HG02943 (cell line): Measurements from ENCODE around the gene RNF213.
"Not testable (repeated sequence)": the region's sequence is repeated elsewhere in the genome, so short reads cannot be mapped to it uniquely, and the experiment has no call there.

Source experiments
- ATAC-seq: cut with Tn5 transposase; IDR thresholded peaks from one replicate; pipeline ENCODE4 v1.9.1; 2021; ENCODE audit warnings: mild to moderate bottlenecking, low read depth, moderate library complexity; ENCODE audit not compliant: unreplicated experiment

RNF213 gene

DNA sequence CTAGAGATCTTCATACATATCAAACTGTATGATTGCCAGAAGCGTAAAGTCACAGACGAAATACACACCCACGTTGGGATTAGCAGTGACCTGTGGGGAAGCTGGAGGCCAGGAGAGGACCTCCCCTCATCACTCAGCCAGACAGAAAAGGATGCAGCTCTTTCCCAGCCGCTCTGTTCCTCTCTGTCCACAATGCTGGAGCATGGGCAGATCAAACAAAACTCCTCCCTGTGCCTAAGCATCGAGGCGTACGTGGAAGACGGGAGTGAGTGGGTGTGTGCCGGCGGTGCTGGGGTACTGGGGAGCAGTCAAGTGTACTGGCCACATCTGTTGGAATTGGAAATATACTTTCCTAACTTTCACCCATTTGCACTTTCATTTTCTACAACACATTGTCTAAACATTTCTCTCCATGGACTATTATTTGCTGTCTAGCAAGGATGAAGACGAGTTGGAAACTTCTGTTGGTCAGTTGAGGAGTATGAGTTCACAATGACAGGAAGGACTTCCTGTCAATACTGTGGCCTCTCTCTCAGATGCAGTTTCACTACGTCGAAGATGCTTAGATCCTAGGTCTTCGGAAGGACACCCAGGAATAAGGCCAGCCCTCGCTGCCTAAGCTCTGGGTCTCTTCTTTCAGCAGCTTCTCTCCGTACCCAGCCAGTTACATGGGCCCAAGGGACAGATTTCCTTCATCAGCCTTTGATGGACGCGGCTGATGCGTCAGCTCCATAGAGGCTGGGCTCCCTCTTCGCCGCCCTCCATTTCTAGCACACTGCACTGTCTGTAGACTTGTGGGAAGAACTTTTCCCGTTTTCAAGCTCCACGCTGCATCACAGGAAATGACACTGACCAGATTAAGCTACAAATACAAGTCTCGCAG is 123.7 kb downstream of the RNF213 start:
- ATAC-seq = no peak

DNA sequence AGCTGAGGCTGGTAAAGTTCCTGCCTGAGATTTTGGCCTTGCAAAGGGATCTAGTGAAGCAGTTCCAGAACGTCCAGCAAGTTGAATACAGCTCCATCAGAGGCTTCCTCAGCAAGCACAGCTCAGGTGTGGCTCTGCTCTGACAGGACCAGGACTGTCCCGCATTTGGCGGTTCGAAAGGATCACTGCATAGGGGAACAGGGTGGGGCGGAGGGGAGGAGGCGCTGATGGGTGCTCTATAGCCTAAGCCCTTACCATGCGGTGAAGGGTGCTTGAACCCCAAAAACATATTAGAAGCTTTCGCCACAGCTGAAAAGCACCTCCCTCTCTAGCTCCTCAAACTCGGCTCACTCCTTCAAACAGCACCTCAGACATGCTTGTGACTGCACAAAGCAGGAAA is 124.4 kb downstream of the RNF213 start:
- ATAC-seq = no peak

GRCh38 chr17:80386341-80386740 is 125.7 kb downstream of the RNF213 start:
- ATAC-seq = no peak

DNA sequence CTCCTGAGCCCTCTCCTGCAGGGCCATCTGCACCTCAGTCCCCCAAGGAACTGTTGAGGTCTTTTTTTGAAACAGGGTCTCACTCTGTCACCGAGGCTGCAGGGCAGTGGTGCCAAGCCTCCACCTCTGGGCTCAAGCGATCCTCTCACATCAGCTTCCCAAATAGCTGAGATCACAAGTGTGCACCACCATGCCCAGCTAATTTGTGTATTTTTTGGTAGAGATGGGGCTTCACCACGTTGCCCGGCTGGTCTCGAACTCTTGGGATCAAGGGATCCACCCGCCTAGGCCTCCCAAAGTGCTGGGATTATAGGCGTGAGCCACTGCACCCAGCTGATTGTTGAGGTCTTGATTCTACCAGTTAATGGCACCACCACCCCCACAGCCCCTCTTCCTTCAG is 126.4 kb downstream of the RNF213 start:
- ATAC-seq = no peak

GRCh38 chr17:80388175-80388574 is 127.5 kb downstream of the RNF213 start:
- no peak for ATAC-seq

- ATAC-seq = no peak
These were observed 127.9 kb downstream of the RNF213 start for GRCh38 chr17:80388601-80389000.

- ATAC-seq = no peak
These were observed 128.7 kb downstream of the RNF213 start for GRCh38 chr17:80389011-80389995.

GRCh38 chr17:80393241-80393890 is 132.7 kb downstream of the RNF213 start:
- ATAC-seq = no peak

DNA sequence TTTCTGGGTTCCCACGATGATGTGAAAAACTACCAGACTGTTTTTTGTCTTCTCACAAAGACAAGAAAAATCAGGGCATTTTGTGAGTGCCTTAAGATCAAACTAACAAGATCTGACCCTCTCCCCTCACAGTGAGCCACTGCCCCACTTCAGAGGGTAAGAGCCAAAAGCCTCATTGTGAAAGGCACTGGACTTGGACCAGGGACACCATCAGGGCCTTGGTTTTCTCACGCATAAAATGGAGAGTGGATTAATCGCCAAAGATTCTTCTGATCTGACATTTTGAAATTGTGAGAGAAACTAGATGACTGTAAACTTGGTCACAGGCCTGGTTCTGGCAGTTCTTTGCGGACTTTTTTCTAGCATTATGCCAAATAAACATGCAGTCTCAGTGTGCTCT is 133.3 kb downstream of the RNF213 start:
- ATAC-seq = no peak

DNA sequence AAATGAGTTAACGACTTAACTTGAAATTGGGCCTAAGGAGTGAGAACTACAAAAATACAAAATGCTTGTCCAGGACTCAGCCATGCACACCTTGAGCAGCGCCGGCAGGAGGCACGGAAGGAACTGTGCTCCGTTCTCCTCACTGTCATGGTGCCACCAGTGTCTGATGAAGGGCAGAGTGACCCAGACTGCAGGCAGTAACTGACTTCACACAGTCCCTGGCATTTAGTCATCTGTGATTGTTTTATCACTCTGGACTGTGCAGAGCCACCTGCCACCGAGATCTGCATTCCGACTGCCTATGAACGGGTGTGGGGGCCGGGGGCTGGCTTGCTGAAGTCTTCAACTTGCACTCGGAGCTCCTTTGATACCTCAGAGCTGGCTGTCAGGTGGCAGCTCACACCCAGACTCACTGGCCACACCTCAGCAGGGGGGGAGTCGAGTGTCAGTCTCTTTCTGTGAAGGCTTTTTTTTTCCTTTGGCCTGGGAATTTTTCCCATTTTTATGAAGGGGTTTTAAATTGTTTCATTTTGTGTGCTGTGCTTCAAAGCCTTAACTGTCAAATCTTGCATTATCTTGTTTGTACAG is 134.1 kb downstream of the RNF213 start:
- ATAC-seq = no peak

GRCh38 chr17:80395402-80396151 is 134.9 kb downstream of the RNF213 start:
- ATAC-seq = no peak

- ATAC-seq = no peak
These were observed 135.7 kb downstream of the RNF213 start for GRCh38 chr17:80396157-80397033.

DNA sequence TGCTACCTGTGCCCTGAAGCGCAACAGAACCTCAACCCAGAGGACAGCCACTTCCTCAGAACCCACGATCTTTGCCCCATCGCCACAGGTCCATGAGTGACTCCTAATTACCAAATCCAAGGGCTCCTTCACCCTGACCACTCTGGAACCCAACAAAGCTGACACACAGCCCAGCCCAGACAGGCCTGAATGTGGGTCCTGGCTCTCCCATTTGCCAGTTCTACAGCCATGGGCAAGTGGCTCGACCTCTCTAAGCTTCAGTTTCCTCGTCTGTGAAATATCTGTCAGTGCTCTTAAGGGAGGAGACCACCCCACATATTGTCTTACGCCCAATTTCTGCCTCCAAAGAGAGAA is 136.4 kb downstream of the RNF213 start:
- no peak for ATAC-seq

GRCh38 chr17:80397686-80398085 is 137.0 kb downstream of the RNF213 start:
- ATAC-seq = no peak

DNA sequence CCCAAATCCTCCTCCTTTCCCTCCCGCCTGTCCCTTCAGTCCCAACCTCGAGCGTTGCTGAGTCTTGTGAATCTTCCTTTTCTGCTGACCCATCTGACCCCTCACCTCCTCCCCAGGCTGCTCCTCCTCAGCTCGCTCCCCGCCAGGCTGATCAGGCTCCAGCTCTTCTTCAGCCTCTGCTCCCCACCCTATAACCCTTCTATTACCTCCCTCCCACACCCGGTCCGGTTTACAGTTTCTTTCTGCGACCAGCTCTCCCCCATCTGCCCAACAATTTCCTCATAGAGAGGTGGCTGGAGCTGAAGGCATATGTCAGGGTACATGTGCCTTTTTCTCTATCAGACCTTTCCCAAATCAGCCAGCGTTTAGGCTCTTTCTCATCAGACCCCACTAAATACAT is 140.4 kb downstream of the RNF213 start:
- not testable (repeated sequence) for ATAC-seq

GRCh38 chr17:80402102-80402501 is 141.4 kb downstream of the RNF213 start:
- not testable (repeated sequence) for ATAC-seq

DNA sequence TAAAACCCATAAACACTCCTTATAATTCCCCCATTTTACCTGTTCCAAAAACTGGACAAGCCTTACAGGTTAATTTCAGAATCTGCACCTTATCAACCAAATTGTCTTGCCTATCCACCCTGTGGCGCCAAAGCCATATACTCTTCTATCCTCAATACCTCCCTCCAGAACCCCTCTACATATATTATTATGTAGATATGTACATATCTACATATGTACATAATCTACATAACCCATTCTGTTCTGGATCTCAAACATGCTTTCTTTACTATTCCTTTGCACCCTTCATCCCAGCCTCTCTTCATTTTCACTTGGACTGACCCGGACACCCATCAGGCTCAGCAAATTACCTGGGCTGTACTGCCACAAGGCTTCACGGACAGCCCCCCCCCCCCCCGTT is 142.3 kb downstream of the RNF213 start:
- no peak for ATAC-seq

DNA sequence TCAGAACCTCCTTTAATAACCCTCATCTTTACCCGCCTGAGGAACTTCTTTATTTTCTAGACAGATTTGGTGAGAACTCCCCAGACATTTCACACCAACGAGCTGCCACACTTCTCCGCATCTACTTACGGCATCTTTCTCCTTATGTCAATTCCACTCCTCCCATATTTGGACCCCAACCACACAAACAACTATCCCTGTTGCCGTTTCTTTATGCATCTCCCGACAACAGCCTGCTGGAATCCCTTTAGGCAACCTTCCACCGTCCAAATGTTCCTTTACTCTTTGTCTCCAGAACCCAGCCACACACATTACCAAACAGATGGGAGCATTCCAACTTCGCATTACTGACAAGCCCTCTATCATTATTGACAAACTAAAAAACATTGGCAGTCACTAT is 145.5 kb downstream of the RNF213 start:
- ATAC-seq = no peak

DNA sequence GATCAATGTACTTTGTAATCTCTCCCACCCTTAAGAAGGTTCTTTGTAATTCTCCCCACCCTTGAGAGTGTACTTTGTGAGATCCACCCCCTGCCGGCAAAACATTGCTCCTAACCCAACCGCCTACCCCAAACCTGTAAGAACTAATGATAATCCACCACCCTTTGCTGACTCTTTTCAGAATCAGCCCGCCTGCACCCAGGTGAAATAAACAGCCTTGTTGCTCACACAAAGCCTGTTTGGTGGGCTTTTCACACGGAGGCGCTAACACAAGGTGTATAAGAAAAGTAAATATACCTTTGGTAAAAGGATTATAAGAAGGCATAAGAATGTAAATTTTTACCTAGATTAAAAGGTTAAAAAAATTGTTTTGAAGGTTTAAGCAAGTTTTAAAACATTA is 147.3 kb downstream of the RNF213 start:
- ATAC-seq = not testable (repeated sequence)
